ENCODE results near the gene HRH3.

HRH3 gene

GRCh38 chr20:62235001-62235776 is 15.1 kb upstream of the HRH3 start:
- no peak for TF ChIP-seq TCF12 (IDR thresholded peaks at IDR 0.05; ENCODE audit: low read depth)
- no peak for TF ChIP-seq CREB1 (IDR thresholded peaks at IDR 0.05; ENCODE audit: low read depth)
- no peak for TF ChIP-seq NFIC (IDR thresholded peaks at IDR 0.05)
- no peak for TF ChIP-seq TAF1 (IDR thresholded peaks at IDR 0.05; ENCODE audit: low read depth)
- TF ChIP-seq YY1 (IDR thresholded peaks at IDR 0.05; ENCODE audit: low read depth): no peak
- no peak for TF ChIP-seq REST (IDR thresholded peaks at IDR 0.05; ENCODE audit: low read depth)
- TF ChIP-seq ZBTB7A (IDR thresholded peaks at IDR 0.05; ENCODE audit: low read depth): no peak

DNA sequence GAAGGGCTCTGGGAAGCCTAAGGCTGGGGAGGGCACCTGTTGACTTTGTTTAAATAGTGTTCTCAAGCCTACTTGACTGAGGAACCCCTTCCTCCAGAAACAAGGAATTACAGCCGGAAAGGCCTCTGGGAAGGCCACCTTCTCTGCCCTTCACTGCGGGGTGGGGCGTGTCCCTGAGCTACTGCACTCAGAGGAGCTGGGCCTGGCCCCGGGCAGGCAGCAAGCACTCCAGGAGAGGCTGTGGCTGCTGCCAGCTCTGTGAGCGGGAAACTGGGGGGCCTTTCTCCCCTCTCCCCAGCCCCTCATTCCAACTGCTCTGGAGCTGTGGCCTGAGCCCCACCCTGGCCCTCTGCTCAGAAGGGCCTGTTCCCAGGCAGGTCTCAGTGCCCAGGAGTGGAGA is 14.3 kb upstream of the HRH3 start:
- TF ChIP-seq ZBTB7A (IDR thresholded peaks at IDR 0.05; ENCODE audit: low read depth): no peak
- no peak for TF ChIP-seq TEAD4 (IDR thresholded peaks at IDR 0.05)
- TF ChIP-seq CREB1 (IDR thresholded peaks at IDR 0.05; ENCODE audit: low read depth): no peak
- no peak for TF ChIP-seq EP300 (IDR thresholded peaks at IDR 0.05; ENCODE audit: borderline replicate concordance)
- no peak for TF ChIP-seq USF1 (IDR thresholded peaks at IDR 0.05)
- no peak for TF ChIP-seq TAF1 (IDR thresholded peaks at IDR 0.05; ENCODE audit: low read depth)
- no peak for TF ChIP-seq RAD21 (IDR thresholded peaks at IDR 0.05; ENCODE audit: low read depth)
- TF ChIP-seq TCF12 (IDR thresholded peaks at IDR 0.05; ENCODE audit: low read depth): no peak
- no peak for TF ChIP-seq MAX (IDR thresholded peaks at IDR 0.05)
- TF ChIP-seq REST (IDR thresholded peaks at IDR 0.05; ENCODE audit: low read depth): no peak
- TF ChIP-seq NFIC (IDR thresholded peaks at IDR 0.05): no peak
- TF ChIP-seq CEBPB (IDR thresholded peaks at IDR 0.05): no peak
- no peak for TF ChIP-seq EGR1 (IDR thresholded peaks at IDR 0.05)
- no peak for TF ChIP-seq YY1 (IDR thresholded peaks at IDR 0.05; ENCODE audit: low read depth)

DNA sequence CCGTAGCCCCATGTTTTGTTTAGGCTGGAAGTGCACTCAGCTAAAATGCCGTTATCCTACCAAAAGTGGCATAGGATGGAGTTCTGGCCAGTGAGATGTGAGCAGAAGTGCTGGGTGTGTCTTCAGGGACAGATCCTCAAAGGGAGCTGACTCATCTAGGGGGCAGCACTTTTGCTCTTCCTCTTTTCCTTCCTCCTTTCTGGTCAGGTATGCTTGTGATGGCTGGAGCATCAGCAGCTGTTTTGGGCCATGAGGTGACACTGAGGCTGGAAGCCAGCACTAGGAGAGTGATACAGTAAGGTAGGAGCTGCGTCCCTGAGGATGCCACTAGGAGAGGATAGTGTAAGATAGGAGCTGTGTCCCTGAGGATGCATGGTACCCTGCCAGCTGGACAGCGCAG is 13.6 kb upstream of the HRH3 start:
- no peak for TF ChIP-seq NFIC (IDR thresholded peaks at IDR 0.05)
- TF ChIP-seq MAX (IDR thresholded peaks at IDR 0.05): no peak
- no peak for TF ChIP-seq CEBPB (IDR thresholded peaks at IDR 0.05)
- no peak for TF ChIP-seq ZBTB7A (IDR thresholded peaks at IDR 0.05; ENCODE audit: low read depth)
- TF ChIP-seq TCF12 (IDR thresholded peaks at IDR 0.05; ENCODE audit: low read depth): no peak
- no peak for TF ChIP-seq CREB1 (IDR thresholded peaks at IDR 0.05; ENCODE audit: low read depth)

- no peak for TF ChIP-seq TAF1 (IDR thresholded peaks at IDR 0.05; ENCODE audit: low read depth)
- TF ChIP-seq RAD21 (IDR thresholded peaks at IDR 0.05; ENCODE audit: low read depth): no peak
- TF ChIP-seq EP300 (IDR thresholded peaks at IDR 0.05; ENCODE audit: borderline replicate concordance): no peak
- no peak for TF ChIP-seq REST (IDR thresholded peaks at IDR 0.05; ENCODE audit: low read depth)
- TF ChIP-seq TEAD4 (IDR thresholded peaks at IDR 0.05): no peak
- TF ChIP-seq FOXM1 (IDR thresholded peaks at IDR 0.05; ENCODE audit: borderline replicate concordance, low read depth): no peak
These were observed 12.9 kb upstream of the HRH3 start for GRCh38 chr20:62232770-62233645.

All from Ishikawa (cell line).